PC-3 (cell line): ENCODE measurements around the gene PVALB.

Source experiments
- CTCF ChIP-seq: fragments of 300-600 bp; sonication (generic); conservative IDR thresholded peaks from 2 replicates; pipeline ENCODE4 v1.5.1; 2017; ENCODE audit warnings: antibody characterized with exemption, low read depth, mild to moderate bottlenecking, low read length
- EZH2phosphoT487 ChIP-seq: fragments of 300-600 bp; sonication (generic); IDR thresholded peaks from 2 replicates; pipeline ENCODE4 v1.6.1; 2018; ENCODE audit warnings: mild to moderate bottlenecking, antibody characterized with exemption, low read length, borderline replicate concordance

GRCh38 chr22:36759481-36760159, 57.2 kb downstream of the PVALB start:
- TF ChIP-seq CTCF (no peak), EZH2phosphoT487 (no peak)
